ENCODE results near the gene TPBGL. TPM values are rescaled to one million over a fixed set of nuclear protein-coding genes. Genes with fewer than 3 reads are reported as not detected.

Gene TPBGL
- total and polyA plus RNA-seq, 2 experiments from 2014 or later, result 0.08 to 0.21 TPM

- Histone ChIP-seq H3K4me3 (no peak overlapping the region), H3K36me3 (ENCODE audit: insufficient read depth) (no peaks in the 10 kb centered on the region), H3K4me2 (no peak overlapping the region), H4K20me1 (replicated peaks; ENCODE audit: insufficient read depth) (no peaks in the 10 kb centered on the region), H3F3A (replicated peaks; ENCODE audit: low read depth) (no peaks in the 10 kb centered on the region), H3K9me2 (ENCODE audit: insufficient read depth) (no peaks in the 10 kb centered on the region), H3K27ac (ENCODE audit: low read depth) (no peak overlapping the region), H3K27me3 (ENCODE audit: insufficient read depth) (no peaks in the 10 kb centered on the region), H3K79me2 (replicated peaks; ENCODE audit: insufficient read depth) (no peaks in the 10 kb centered on the region), H2AFZ (no peak overlapping the region), H3K4me1 (ENCODE audit: insufficient read depth) (peaks cover 7% of the 10 kb centered on the region)
- Mint-ChIP-seq H3K36me3 (ENCODE audit: low read depth) (no peaks in the 10 kb centered on the region), H3K27ac (no peak overlapping the region), H3K4me3 (no peak overlapping the region), H3K9me3 (no peaks in the 10 kb centered on the region), H3K4me1 (peaks cover 12% of the 10 kb centered on the region), H3K27me3 (ENCODE audit: insufficient read depth, low read depth, poor library complexity) (peaks cover 15% of the 10 kb centered on the region)
- peak; percentile 99 for ATAC-seq
- no peak for TF ChIP-seq POLR2AphosphoS5 (IDR thresholded peaks at IDR 0.05; ENCODE audit: low read depth)
- TF ChIP-seq CTCF (conservative IDR thresholded peaks at IDR 0.05; ENCODE audit: low read depth in 2 of 2), result peak; percentile 89 to 97
- peak; percentile 94 for DNase-seq (ENCODE audit: low spot score)
These were observed 35.6 kb upstream of the TPBGL start for GRCh38 chr11:75204685-75205563.

DNA sequence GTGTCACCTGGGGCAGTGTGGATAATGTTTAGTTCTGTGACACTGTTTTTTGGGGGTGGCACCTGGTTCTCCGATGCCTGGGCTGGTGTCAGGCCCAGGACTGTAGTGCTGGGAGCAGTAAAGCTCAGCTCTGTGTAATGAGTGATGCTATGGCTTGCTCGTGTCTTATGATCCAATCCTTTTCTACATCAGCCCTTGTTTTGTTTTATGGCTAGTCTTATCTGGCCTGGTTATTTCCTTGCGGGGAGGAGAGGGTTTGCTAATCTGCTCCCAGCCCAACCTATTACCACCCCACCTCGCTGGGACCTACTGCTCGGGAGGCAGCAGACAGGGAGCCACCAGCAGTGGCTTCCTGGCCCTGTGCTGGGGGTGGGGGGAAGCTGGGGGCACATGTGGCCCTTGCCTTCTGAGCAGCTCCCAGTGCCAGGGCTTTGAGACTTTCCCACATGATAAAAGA is 35.0 kb upstream of the TPBGL start:
- no peak overlapping the region for H2AFZ ChIP-seq
- H3K4me3 ChIP-seq, result no peak overlapping the region
- no peaks in the 10 kb centered on the region for H3K36me3 Mint-ChIP-seq (ENCODE audit: low read depth)
- ATAC-seq (no peak), DNase-seq (ENCODE audit: low spot score) (no peak)
- no peaks in the 10 kb centered on the region for H3K9me2 ChIP-seq (ENCODE audit: insufficient read depth)
- no peak overlapping the region for H3K27ac ChIP-seq (ENCODE audit: low read depth)
- no peak overlapping the region for H3K27ac Mint-ChIP-seq
- no peaks in the 10 kb centered on the region for H3K27me3 ChIP-seq (ENCODE audit: insufficient read depth)
- H3K9me3 Mint-ChIP-seq, result no peaks in the 10 kb centered on the region
- H3K27me3 Mint-ChIP-seq (ENCODE audit: insufficient read depth, low read depth, poor library complexity), result peaks cover 15% of the 10 kb centered on the region
- TF ChIP-seq POLR2AphosphoS5 (IDR thresholded peaks at IDR 0.05; ENCODE audit: low read depth) (no peak), NANOG (IDR thresholded peaks at IDR 0.05; ENCODE audit: borderline replicate concordance) (no peak), EZH2 (IDR thresholded peaks at IDR 0.05; ENCODE audit: low read depth, unreplicated experiment) (no peak), EZH2phosphoT487 (IDR thresholded peaks at IDR 0.05; ENCODE audit: unreplicated experiment) (no peak)
- TF ChIP-seq, protein P1, sequence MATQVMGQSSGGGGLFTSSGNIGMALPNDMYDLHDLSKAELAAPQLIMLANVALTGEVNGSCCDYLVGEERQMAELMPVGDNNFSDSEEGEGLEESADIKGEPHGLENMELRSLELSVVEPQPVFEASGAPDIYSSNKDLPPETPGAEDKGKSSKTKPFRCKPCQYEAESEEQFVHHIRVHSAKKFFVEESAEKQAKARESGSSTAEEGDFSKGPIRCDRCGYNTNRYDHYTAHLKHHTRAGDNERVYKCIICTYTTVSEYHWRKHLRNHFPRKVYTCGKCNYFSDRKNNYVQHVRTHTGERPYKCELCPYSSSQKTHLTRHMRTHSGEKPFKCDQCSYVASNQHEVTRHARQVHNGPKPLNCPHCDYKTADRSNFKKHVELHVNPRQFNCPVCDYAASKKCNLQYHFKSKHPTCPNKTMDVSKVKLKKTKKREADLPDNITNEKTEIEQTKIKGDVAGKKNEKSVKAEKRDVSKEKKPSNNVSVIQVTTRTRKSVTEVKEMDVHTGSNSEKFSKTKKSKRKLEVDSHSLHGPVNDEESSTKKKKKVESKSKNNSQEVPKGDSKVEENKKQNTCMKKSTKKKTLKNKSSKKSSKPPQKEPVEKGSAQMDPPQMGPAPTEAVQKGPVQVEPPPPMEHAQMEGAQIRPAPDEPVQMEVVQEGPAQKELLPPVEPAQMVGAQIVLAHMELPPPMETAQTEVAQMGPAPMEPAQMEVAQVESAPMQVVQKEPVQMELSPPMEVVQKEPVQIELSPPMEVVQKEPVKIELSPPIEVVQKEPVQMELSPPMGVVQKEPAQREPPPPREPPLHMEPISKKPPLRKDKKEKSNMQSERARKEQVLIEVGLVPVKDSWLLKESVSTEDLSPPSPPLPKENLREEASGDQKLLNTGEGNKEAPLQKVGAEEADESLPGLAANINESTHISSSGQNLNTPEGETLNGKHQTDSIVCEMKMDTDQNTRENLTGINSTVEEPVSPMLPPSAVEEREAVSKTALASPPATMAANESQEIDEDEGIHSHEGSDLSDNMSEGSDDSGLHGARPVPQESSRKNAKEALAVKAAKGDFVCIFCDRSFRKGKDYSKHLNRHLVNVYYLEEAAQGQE (IDR thresholded peaks at IDR 0.05; ENCODE audit: unreplicated experiment), result no peak
- H3K4me3 Mint-ChIP-seq, result no peak overlapping the region
- H3K4me2 ChIP-seq, result no peak overlapping the region
- H3K4me1 ChIP-seq (ENCODE audit: insufficient read depth), result peaks cover 7% of the 10 kb centered on the region
- no peaks in the 10 kb centered on the region for H3K36me3 ChIP-seq (ENCODE audit: insufficient read depth)
- no peaks in the 10 kb centered on the region for H3F3A ChIP-seq (replicated peaks; ENCODE audit: low read depth)
- peaks cover 12% of the 10 kb centered on the region for H3K4me1 Mint-ChIP-seq
- H3K79me2 ChIP-seq (replicated peaks; ENCODE audit: insufficient read depth), result no peaks in the 10 kb centered on the region
- no peaks in the 10 kb centered on the region for H4K20me1 ChIP-seq (replicated peaks; ENCODE audit: insufficient read depth)
